Measurements from ENCODE around the gene HNRNPL.

DNA sequence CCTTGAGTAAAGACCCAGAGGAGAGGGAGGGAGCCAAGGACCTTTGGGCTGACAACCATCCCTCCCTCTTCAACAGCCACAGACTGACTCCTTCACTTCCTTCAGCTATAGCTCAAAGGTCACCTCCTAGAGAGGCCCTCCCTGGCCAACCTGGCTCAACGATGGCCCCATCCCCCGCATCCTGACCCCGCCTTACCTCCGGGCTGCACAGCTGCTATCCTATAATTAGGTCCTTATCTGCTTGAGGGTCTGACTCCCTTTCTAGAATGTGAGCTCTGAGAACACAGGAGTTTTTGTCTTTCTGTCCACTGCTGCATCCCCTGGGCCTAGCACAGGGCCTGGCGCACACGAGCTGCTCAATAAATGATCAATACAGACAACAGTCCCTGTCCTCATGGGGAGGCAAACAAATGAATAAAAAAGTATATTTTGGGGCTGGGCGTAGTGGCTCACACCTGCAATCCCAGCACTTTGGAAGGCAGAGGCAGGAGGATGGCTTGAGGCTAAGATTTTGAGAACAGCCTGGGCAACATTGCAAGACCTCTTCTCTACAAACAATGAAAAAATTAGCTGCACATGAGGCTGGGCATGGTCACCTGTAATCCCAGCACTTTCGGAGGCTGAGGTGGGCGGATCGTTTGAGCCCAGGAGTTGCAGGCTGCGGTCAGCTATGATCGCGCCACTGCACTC is 30.4 kb downstream of the HNRNPL start:
- no peak for TF ChIP-seq EZH2phosphoT487 (IDR thresholded peaks at IDR 0.05; ENCODE audit: borderline replicate concordance, low read length)
- TF ChIP-seq, protein P1, sequence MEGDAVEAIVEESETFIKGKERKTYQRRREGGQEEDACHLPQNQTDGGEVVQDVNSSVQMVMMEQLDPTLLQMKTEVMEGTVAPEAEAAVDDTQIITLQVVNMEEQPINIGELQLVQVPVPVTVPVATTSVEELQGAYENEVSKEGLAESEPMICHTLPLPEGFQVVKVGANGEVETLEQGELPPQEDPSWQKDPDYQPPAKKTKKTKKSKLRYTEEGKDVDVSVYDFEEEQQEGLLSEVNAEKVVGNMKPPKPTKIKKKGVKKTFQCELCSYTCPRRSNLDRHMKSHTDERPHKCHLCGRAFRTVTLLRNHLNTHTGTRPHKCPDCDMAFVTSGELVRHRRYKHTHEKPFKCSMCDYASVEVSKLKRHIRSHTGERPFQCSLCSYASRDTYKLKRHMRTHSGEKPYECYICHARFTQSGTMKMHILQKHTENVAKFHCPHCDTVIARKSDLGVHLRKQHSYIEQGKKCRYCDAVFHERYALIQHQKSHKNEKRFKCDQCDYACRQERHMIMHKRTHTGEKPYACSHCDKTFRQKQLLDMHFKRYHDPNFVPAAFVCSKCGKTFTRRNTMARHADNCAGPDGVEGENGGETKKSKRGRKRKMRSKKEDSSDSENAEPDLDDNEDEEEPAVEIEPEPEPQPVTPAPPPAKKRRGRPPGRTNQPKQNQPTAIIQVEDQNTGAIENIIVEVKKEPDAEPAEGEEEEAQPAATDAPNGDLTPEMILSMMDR (IDR thresholded peaks at IDR 0.05; ENCODE audit: low read depth, low read length, poor library complexity, severe bottlenecking) = no peak
